Measurements from ENCODE around the gene P2RX1.

- TF ChIP-seq CTCF (IDR thresholded peaks at IDR 0.05; ENCODE audit: low read length) (0 out of 2 replicates have a peak, but pooled peaks have one; percentile 4), EZH2 (optimal IDR thresholded peaks at IDR 0.05; ENCODE audit: low read depth, low read length) (no peak), EZH2phosphoT487 (IDR thresholded peaks at IDR 0.05; ENCODE audit: low read length) (no peak)
Observed at GRCh38 chr17:3911271-3912053, 4.8 kb downstream of the P2RX1 start.

Measured in MM.1S (cell line).